H1 (cell line): ENCODE results near the gene CABP1.

Source experiments
- CREB1 ChIP-seq: IDR thresholded peaks from 2 replicates; pipeline ENCODE4 v1.6.1; 2012; ENCODE audit warnings: inconsistent platforms
- CTCF ChIP-seq, 3 experiments: IDR thresholded peaks; 1 replicate in 2 of 3; 2 replicates in 1 of 3; pipeline versions ENCODE4 v1.5.1 to v1.6.1; 2011; ENCODE audit warnings: low read length in 3 of 3, mild to moderate bottlenecking in 3 of 3, inconsistent platforms in 2 of 3, low read depth in 1 of 3, moderate library complexity in 1 of 3; ENCODE audit not compliant: insufficient read depth in 1 of 3; ENCODE audit errors: control extremely low read depth in 1 of 3
- EP300 ChIP-seq, 2 experiments: IDR thresholded peaks; 1 replicate in 1 of 2; 2 replicates in 1 of 2; pipeline ENCODE4 v1.6.1; 2011 to 2012; ENCODE audit warnings: low read depth in 2 of 2, low read length in 2 of 2, mild to moderate bottlenecking in 2 of 2, borderline replicate concordance in 1 of 2, inconsistent platforms in 1 of 2, moderate library complexity in 1 of 2
- JUND ChIP-seq: IDR thresholded peaks from 2 replicates; pipeline ENCODE4 v1.6.1; 2011; ENCODE audit warnings: mild to moderate bottlenecking, improper control_type of control experiment, low read length
- MAFK ChIP-seq: IDR thresholded peaks from 2 replicates; pipeline ENCODE4 v1.6.1; 2012; ENCODE audit warnings: low read depth, mild to moderate bottlenecking, improper control_type of control experiment, low read length
- POLR2AphosphoS5 ChIP-seq: IDR thresholded peaks from 2 replicates; pipeline ENCODE4 v1.6.1; 2011; ENCODE audit warnings: low read depth, low read length
- RAD21 ChIP-seq, 2 experiments: IDR thresholded peaks in 1 of 2; conservative IDR thresholded peaks in 1 of 2; 2 replicates each; pipeline ENCODE4 v1.6.1; 2011; ENCODE audit warnings: low read depth in 2 of 2, low read length in 2 of 2, improper control_type of control experiment in 1 of 2, inconsistent platforms in 1 of 2, mild to moderate bottlenecking in 1 of 2, moderate library complexity in 1 of 2
- SIN3A ChIP-seq, 2 experiments: IDR thresholded peaks in 1 of 2; conservative IDR thresholded peaks in 1 of 2; 2 replicates each; pipeline ENCODE4 v1.6.1; 2011 to 2012; ENCODE audit warnings: low read length in 2 of 2, improper control_type of control experiment in 1 of 2, low read depth in 1 of 2, mild to moderate bottlenecking in 1 of 2
- SP1 ChIP-seq: IDR thresholded peaks from 2 replicates; pipeline ENCODE4 v1.6.1; 2011; ENCODE audit warnings: low read depth, low read length
- SUZ12 ChIP-seq: fragments of 200-600 bp; sonication (generic); IDR thresholded peaks from 2 replicates; pipeline ENCODE4 v1.6.1; 2012; ENCODE audit warnings: mild to moderate bottlenecking, inconsistent platforms, low read length, moderate library complexity, mixed read lengths
- TCF12 ChIP-seq: IDR thresholded peaks from 2 replicates; pipeline ENCODE4 v1.6.1; 2011; ENCODE audit warnings: low read depth, mild to moderate bottlenecking, low read length
- ZNF274 ChIP-seq: IDR thresholded peaks from 2 replicates; pipeline ENCODE4 v1.7.0; 2012; ENCODE audit warnings: low read length, borderline replicate concordance; ENCODE audit errors: extremely low read depth

DNA sequence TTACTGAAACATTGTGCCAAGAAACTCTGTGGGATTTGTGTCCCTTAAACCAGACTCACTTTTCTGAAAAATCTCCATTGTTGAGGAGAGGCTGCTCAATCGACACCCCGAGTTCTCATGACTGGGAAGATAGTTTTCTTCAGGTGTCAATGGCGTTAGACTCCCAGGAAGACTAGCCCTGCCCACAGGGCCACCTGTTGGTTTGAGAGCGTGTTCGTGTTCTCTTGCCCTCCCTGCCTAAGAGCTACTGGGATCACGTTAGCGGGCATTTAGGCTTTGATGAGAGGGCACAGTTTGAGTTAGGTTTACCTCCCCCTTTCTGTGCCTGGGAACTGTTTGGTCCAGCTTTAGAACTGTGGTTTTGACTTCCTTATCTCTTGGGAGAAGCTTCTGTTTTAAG is 59.1 kb downstream of the CABP1 start:
- TF ChIP-seq MAFK (no peak), RAD21 (IDR thresholded peaks at IDR 0.05 in 1 of 2, conservative IDR thresholded peaks at IDR 0.05 in 1 of 2; ENCODE audit: low read depth in 2 of 2, low read length in 2 of 2) (no peak), CTCF (IDR thresholded peaks at IDR 0.05; ENCODE audit: control extremely low read depth in 1 of 3, insufficient read depth in 1 of 3, low read depth in 1 of 3, low read length in 3 of 3) (no peak), SUZ12 (no peak), ZNF274 (no peak), JUND (no peak), SP1 (no peak), EP300 (IDR thresholded peaks at IDR 0.05; ENCODE audit: borderline replicate concordance in 1 of 2, low read depth in 2 of 2, low read length in 2 of 2) (no peak), CREB1 (no peak), POLR2AphosphoS5 (no peak), TCF12 (no peak), SIN3A (conservative IDR thresholded peaks at IDR 0.05 in 1 of 2, IDR thresholded peaks at IDR 0.05 in 1 of 2; ENCODE audit: low read depth in 1 of 2, low read length in 2 of 2) (no peak)
